Endodermal cell (in vitro differentiated cells): ENCODE data around the gene ZBTB46. TPM values are rescaled to one million over a fixed set of nuclear protein-coding genes. Genes with fewer than 3 reads are reported as not detected.

Experiments used
- DNase-seq: peaks from one replicate; pipeline ENCODE4 v3.0.0-alpha.2; 2017
- H3K27ac ChIP-seq: 2 replicates; pipeline ENCODE4 v1.5.1; 2013; ENCODE audit warnings: mild to moderate bottlenecking, low read depth, low read length, moderate library complexity
- H3K27me3 ChIP-seq: 2 replicates; pipeline ENCODE4 v1.6.1; 2013; ENCODE audit warnings: mild to moderate bottlenecking, low read length, moderate library complexity; ENCODE audit not compliant: insufficient read depth, control insufficient read depth, poor library complexity, severe bottlenecking
- H3K36me3 ChIP-seq: 2 replicates; pipeline ENCODE4 v1.7.0; 2013; ENCODE audit warnings: mild to moderate bottlenecking, low read length, moderate library complexity; ENCODE audit not compliant: control insufficient read depth, insufficient read depth
- H3K4me1 ChIP-seq: one replicate; pipeline ENCODE4 v1.7.0; 2013; ENCODE audit warnings: low read length; ENCODE audit not compliant: control insufficient read depth, insufficient read depth
- H3K4me3 ChIP-seq: 2 replicates; pipeline ENCODE4 v1.5.1; 2013; ENCODE audit warnings: mild to moderate bottlenecking, low read length, moderate library complexity
- H3K9ac ChIP-seq: 2 replicates; pipeline ENCODE4 v1.6.1; 2013; ENCODE audit warnings: mild to moderate bottlenecking, low read length, moderate library complexity; ENCODE audit not compliant: poor library complexity, severe bottlenecking; ENCODE audit errors: extremely low read depth
- H3K9me3 ChIP-seq: 2 replicates; pipeline ENCODE4 v1.6.1; 2013; ENCODE audit warnings: mild to moderate bottlenecking, low read length, moderate library complexity; ENCODE audit not compliant: control insufficient read depth
- H3K27ac Mint-ChIP-seq: 2 replicates; pipeline ENCODE4 v1.8.0; 2020; ENCODE audit warnings: mixed read lengths
- H3K27me3 Mint-ChIP-seq: 2 replicates; pipeline ENCODE4 v1.8.0; 2021; ENCODE audit warnings: mild to moderate bottlenecking, mixed read lengths; ENCODE audit not compliant: insufficient read depth
- H3K36me3 Mint-ChIP-seq: 2 replicates; pipeline ENCODE4 v1.8.0; 2020; ENCODE audit warnings: low read depth, mixed read lengths
- H3K4me1 Mint-ChIP-seq: 2 replicates; pipeline ENCODE4 v1.8.0; 2020; ENCODE audit warnings: mixed read lengths
- H3K4me3 Mint-ChIP-seq: 2 replicates; pipeline ENCODE4 v1.8.0; 2020; ENCODE audit warnings: mild to moderate bottlenecking, moderate library complexity, mixed read lengths
- H3K9me3 Mint-ChIP-seq: 2 replicates; pipeline ENCODE4 v1.8.0; 2020; ENCODE audit warnings: mild to moderate bottlenecking, mixed read lengths
- WGBS, 2 experiments: methylation state at CpG; one replicate each; pipeline versions ENCODE4 v1.1.5 to v1.1.7; 2013; ENCODE audit warnings: missing lambda C conversion rate in 2 of 2, mixed read lengths in 1 of 2; ENCODE audit not compliant: insufficient coverage in 1 of 2, insufficient read length in 1 of 2; 5-methylcytosine and 5-hydroxymethylcytosine counted together
- total RNA-seq, 2 donors: library from RNA; stranded (reverse); fragmentation: NEBNext Ultra II Directional in 1 of 2; extraction: Animal tissue kit (Norgen Biotek cat#: 25700) in 1 of 2; gene quantifications; 2 replicates in 1 of 2; 3 replicates in 1 of 2; pipeline ENCODE4 v1.2.1, GENCODE V29; 2021
- TF ChIP-seq, protein P1 (sequence below): fragments of 200-600 bp; sonication (generic); conservative IDR thresholded peaks from 2 replicates; pipeline ENCODE4 v1.5.0; 2021; ENCODE audit warnings: antibody characterized with exemption, mild to moderate bottlenecking

The ZBTB46 gene
- total RNA-seq, 2 donors from 2014 or later = 24.9 to 25.9 TPM

DNA sequence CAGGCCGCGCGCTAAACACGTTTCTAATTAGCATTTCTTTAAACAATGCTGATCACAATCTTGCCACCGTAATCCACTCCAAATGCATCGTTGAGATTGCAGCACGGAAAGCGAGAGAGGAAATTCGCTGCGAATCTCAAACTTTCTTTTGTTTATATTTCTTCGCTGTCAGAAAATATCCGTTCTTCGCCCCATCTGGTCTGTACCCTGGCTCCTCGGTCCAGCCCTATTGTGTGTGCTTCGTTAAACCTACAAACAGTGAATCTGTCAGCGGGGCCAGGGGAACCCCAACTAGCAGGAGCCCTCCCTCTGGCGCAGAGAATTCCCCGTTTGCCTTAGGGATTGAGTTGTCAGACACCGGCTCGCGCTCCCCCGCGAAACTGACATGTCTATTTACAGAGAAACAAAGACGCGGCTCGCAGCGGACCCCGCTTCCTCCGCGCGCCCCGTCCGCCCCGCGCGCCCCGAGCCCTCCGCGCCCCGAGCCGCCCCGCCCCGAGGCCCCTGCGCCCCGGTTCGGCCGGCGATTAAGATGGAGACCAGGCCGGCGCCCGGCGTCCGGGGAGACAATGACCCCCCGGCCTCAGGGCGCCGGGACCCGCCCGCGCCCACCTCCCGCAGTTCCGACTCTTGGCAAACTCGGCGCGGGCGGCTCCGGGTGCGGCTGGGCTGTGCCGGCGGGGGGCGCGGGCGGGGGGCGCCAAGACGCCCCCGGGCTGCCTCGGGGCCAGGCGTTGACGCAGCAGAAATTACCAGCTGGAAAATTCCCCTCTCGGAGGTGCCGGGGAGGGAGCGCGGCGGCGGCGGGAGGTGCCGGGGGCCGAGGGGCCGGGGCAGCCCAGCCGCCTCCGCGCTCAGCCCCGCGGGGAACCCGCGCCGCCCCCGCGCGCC, 874 bp downstream of the ZBTB46 start:
- H3K4me1 Mint-ChIP-seq = peaks cover 30% of the 10 kb centered on the region
- H3K4me1 ChIP-seq = peaks cover 7% of the 10 kb centered on the region
- DNase-seq = peak; percentile 68
- no peaks in the 10 kb centered on the region for H3K36me3 ChIP-seq
- peaks cover 32% of the 10 kb centered on the region for H3K27me3 Mint-ChIP-seq
- H3K27ac ChIP-seq = no peak overlapping the region
- peak overlapping the region; percentile 62 for H3K4me3 Mint-ChIP-seq
- no peaks in the 10 kb centered on the region for H3K9me3 Mint-ChIP-seq
- peak overlapping the region; percentile 85 for H3K4me3 ChIP-seq
- TF ChIP-seq, protein P1, sequence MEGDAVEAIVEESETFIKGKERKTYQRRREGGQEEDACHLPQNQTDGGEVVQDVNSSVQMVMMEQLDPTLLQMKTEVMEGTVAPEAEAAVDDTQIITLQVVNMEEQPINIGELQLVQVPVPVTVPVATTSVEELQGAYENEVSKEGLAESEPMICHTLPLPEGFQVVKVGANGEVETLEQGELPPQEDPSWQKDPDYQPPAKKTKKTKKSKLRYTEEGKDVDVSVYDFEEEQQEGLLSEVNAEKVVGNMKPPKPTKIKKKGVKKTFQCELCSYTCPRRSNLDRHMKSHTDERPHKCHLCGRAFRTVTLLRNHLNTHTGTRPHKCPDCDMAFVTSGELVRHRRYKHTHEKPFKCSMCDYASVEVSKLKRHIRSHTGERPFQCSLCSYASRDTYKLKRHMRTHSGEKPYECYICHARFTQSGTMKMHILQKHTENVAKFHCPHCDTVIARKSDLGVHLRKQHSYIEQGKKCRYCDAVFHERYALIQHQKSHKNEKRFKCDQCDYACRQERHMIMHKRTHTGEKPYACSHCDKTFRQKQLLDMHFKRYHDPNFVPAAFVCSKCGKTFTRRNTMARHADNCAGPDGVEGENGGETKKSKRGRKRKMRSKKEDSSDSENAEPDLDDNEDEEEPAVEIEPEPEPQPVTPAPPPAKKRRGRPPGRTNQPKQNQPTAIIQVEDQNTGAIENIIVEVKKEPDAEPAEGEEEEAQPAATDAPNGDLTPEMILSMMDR = no peak
- H3K9ac ChIP-seq = peak overlapping the region; percentile 56
- no peaks in the 10 kb centered on the region for H3K9me3 ChIP-seq
- H3K36me3 Mint-ChIP-seq = no peaks in the 10 kb centered on the region
- WGBS, 2 experiments = 0 to 1% methylated on average over 48 to 99 of the region's 99 CpGs
- no peak overlapping the region for H3K27ac Mint-ChIP-seq
- H3K27me3 ChIP-seq = peaks cover 9% of the 10 kb centered on the region

DNA sequence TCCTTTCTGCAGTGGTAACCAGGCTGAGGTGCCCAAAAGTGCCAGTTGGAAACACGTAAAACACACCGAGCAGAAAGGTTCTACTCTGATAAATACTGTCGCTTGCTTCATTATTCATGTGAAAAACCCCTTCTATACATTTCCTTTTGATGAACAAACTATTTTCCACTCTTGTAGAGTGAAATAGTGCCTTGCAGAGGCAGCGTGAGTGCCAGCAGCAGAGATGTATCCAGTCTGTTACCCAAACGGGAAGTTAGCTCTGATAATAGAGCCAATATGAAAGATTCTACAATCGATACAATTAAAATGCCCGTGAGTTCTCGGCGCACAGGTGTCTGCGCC, 1.5 kb downstream of the ZBTB46 start:
- TF ChIP-seq, protein P1 = no peak
- peaks cover 9% of the 10 kb centered on the region for H3K27me3 ChIP-seq
- H3K9ac ChIP-seq = no peak overlapping the region
- peaks cover 7% of the 10 kb centered on the region for H3K4me1 ChIP-seq
- no peaks in the 10 kb centered on the region for H3K9me3 ChIP-seq
- Mint-ChIP-seq H3K27me3 (peaks cover 32% of the 10 kb centered on the region), H3K4me3 (peak overlapping the region; percentile 62), H3K9me3 (no peaks in the 10 kb centered on the region), H3K4me1 (peaks cover 30% of the 10 kb centered on the region), H3K36me3 (no peaks in the 10 kb centered on the region), H3K27ac (no peak overlapping the region)
- 18 to 19% methylated on average over 6 to 10 of the region's 10 CpGs for WGBS, 2 experiments
- H3K27ac ChIP-seq = no peak overlapping the region
- no peaks in the 10 kb centered on the region for H3K36me3 ChIP-seq
- peak overlapping the region; percentile 85 for H3K4me3 ChIP-seq
- DNase-seq = no peak

DNA sequence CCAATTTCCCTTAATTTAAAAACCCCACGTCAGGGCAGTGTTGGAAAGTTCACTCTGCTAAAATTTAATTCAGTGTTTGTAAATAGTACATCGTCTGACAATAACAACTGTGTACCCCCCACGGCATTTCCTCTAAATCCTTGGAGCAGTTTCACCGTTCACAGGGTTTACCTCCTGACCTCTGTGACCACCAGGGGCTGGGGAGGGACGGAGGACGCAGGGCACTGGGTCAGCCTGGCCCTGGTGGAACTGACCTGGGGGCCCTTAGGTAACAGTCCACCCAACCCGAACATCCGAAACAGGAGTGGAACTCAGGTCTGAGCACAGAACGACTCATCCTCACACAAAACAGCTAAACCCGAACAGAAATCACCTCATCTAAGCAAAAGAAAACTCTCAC, 2.1 kb downstream of the ZBTB46 start:
- Histone ChIP-seq H3K36me3 (no peaks in the 10 kb centered on the region), H3K4me3 (peak overlapping the region; percentile 85), H3K9ac (no peak overlapping the region), H3K27me3 (peaks cover 9% of the 10 kb centered on the region), H3K9me3 (no peaks in the 10 kb centered on the region), H3K27ac (no peak overlapping the region), H3K4me1 (peaks cover 7% of the 10 kb centered on the region)
- Mint-ChIP-seq H3K4me1 (peaks cover 34% of the 10 kb centered on the region), H3K36me3 (no peaks in the 10 kb centered on the region), H3K4me3 (peak overlapping the region; percentile 62), H3K9me3 (no peaks in the 10 kb centered on the region), H3K27ac (no peak overlapping the region), H3K27me3 (peaks cover 32% of the 10 kb centered on the region)
- no peak for DNase-seq
- WGBS, 2 experiments = 70 to 76% methylated on average over 8 to 10 of the region's 10 CpGs
- TF ChIP-seq, protein P1 = peak; percentile 59
